ENCODE data around the gene DMRT1. TPM values are rescaled to one million over a fixed set of nuclear protein-coding genes. Genes with fewer than 3 reads are reported as not detected.

DMRT1 gene
- total RNA-seq, 6 donors from 2014 or later = not detected

GRCh38 chr9:969310-970150, 128.0 kb downstream of the DMRT1 start:
- Histone ChIP-seq H3K27me3 (peaks cover 1 to 72% (median 42%) of the 10 kb centered on the region in 4 donors), H3K4me3 (no peak overlapping the region), H3K4me1 (peaks cover 20 to 43% (median 22%) of the 10 kb centered on the region in 4 donors), H3K27ac (no peak overlapping the region), H3K36me3 (no peaks in the 10 kb centered on the region), H3K9me3 (no peaks in the 10 kb centered on the region)
- ATAC-seq (ENCODE audit: low FRiP score in 2 of 2) (no peak), DNase-seq (peak in 1 of 2 donors; percentile 81)
- WGBS, 2 donors = 19 to 20% methylated on average over 22 to 42 of the region's 49 CpGs
- TF ChIP-seq EP300 (IDR thresholded peaks at IDR 0.05) = no peak
- TF ChIP-seq POLR2A (IDR thresholded peaks at IDR 0.05) = no peak
- no peak for TF ChIP-seq CTCF (IDR thresholded peaks at IDR 0.05)
- TF ChIP-seq POLR2AphosphoS5 (IDR thresholded peaks at IDR 0.05) = no peak

GRCh38 chr9:970151-970996, 128.9 kb downstream of the DMRT1 start:
- H3K36me3 ChIP-seq = no peaks in the 10 kb centered on the region
- H3K4me1 ChIP-seq = peaks cover 20 to 43% (median 24%) of the 10 kb centered on the region in 4 donors
- DNase-seq = peak in 1 of 2 donors; percentile 79
- no peak for ATAC-seq (ENCODE audit: low FRiP score in 2 of 2)
- no peak for TF ChIP-seq POLR2AphosphoS5 (IDR thresholded peaks at IDR 0.05)
- TF ChIP-seq EP300 (IDR thresholded peaks at IDR 0.05) = no peak
- no peak for TF ChIP-seq CTCF (IDR thresholded peaks at IDR 0.05)
- TF ChIP-seq POLR2A (IDR thresholded peaks at IDR 0.05) = no peak
- 7 to 13% methylated on average over 21 to 46 of the region's 57 CpGs for WGBS, 2 donors
- no peaks in the 10 kb centered on the region for H3K9me3 ChIP-seq
- no peak overlapping the region for H3K27ac ChIP-seq
- H3K4me3 ChIP-seq = no peak overlapping the region
- peaks cover 1 to 80% (median 47%) of the 10 kb centered on the region in 4 donors for H3K27me3 ChIP-seq

- no peaks in the 10 kb centered on the region for H3K9me3 ChIP-seq
- H3K27me3 ChIP-seq = peaks cover 0 to 91% (median 60%) of the 10 kb centered on the region in 4 donors
- TF ChIP-seq POLR2AphosphoS5 (IDR thresholded peaks at IDR 0.05) = no peak
- TF ChIP-seq CTCF (IDR thresholded peaks at IDR 0.05) = no peak
- TF ChIP-seq POLR2A (IDR thresholded peaks at IDR 0.05) = no peak
- no peak for TF ChIP-seq EP300 (IDR thresholded peaks at IDR 0.05)
- ATAC-seq (ENCODE audit: low FRiP score in 2 of 2) (peak in 1 of 2 donors; percentile 16), DNase-seq (peak in 1 of 2 donors; percentile 84)
- peak overlapping the region; percentile 7 to 48 (median 32) for H3K4me3 ChIP-seq
- peaks cover 30 to 53% (median 33%) of the 10 kb centered on the region in 4 donors for H3K4me1 ChIP-seq
- H3K27ac ChIP-seq = no peak overlapping the region
- 4 to 7% methylated on average over 21 to 42 of the region's 42 CpGs for WGBS, 2 donors
- H3K36me3 ChIP-seq = no peaks in the 10 kb centered on the region
Measured at GRCh38 chr9:971901-972500, 130.5 kb downstream of the DMRT1 start.

- Histone ChIP-seq H3K9me3 (no peaks in the 10 kb centered on the region), H3K36me3 (no peaks in the 10 kb centered on the region), H3K4me3 (peak overlapping the region in 2 of 4 donors; percentile 39 to 48), H3K27ac (no peak overlapping the region), H3K4me1 (peaks cover 31 to 60% (median 34%) of the 10 kb centered on the region in 4 donors), H3K27me3 (peaks cover 0 to 91% (median 64%) of the 10 kb centered on the region in 4 donors)
- 6 to 8% methylated on average over 49 to 58 of the region's 68 CpGs for whole genome bisulfite sequencing, 2 donors
- ATAC-seq (ENCODE audit: low FRiP score in 2 of 2) (peak in 1 of 2 donors; percentile 29), DNase-seq (peak in 1 of 2 donors; percentile 86)
- no peak for TF ChIP-seq EP300 (IDR thresholded peaks at IDR 0.05)
- no peak for TF ChIP-seq POLR2A (IDR thresholded peaks at IDR 0.05)
- no peak for TF ChIP-seq CTCF (IDR thresholded peaks at IDR 0.05)
- no peak for TF ChIP-seq POLR2AphosphoS5 (IDR thresholded peaks at IDR 0.05)
Measured at GRCh38 chr9:972501-973294, 131.2 kb downstream of the DMRT1 start.

All from upper lobe of left lung (tissue), 6 donors.